ENCODE measurements around the gene C17orf113. TPM values are rescaled to one million over a fixed set of nuclear protein-coding genes. Genes with fewer than 3 reads are reported as not detected.

Gene C17orf113
- total RNA-seq, result 0.26 and 0.66 TPM in 2 replicates
- 0.02 and 0.07 TPM in 2 replicates for polyA plus RNA-seq
- polyA plus RNA-seq (2012), result 0.02 and 0.21 TPM in 2 replicates
- not detected in 2 replicates for polyA minus RNA-seq (ENCODE audit: low replicate concordance)

DNA sequence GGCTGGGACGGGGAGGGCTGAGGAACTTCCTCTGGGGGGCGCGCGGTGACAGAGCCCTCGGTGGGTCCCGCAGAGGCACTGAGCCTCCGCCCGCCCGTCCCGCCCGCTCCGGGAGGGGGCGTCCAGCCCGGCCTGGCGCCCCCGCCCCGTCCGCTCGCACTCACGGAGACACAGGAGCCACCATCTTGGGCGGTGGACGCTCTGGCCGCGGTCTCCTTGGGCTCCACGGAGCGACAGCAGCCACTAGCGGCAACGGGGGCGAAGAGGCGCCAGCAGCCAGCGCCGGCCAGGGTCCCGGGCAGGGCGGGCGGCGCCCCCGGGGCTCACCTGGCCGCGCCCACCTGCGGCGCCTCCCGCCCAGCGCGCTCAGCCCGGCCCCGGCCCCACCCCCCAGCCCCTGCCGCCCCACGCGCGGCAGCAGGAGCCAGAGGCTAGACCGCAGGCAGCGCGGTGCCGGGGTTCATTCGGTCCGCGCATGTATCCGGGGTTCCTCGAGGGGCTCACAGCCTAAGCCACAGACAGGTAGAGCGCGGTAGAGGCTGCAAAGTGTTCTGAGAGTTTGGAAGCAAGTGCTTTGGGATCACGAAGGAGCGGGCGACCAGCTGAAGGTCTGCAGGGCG lies at the start of gene C17orf113:
Gene C17orf113 (minus strand): TSS at position 209 of the 620 bp plus-strand sequence. CDS start 7,225 bp downstream, outside the sequence.
- Histone ChIP-seq H3K9ac (ENCODE audit: insufficient read depth, low read length) (peak within 1 kb of the TSS; percentile 49), H3K4me3 (replicated peaks in 1 of 4; ENCODE audit: control extremely low read depth in 1 of 4, insufficient read depth in 1 of 4, low read depth in 3 of 4, low read length in 4 of 4) (peak within 1 kb of the TSS; percentile 15 to 53 (median 38)), H3K27me3 (ENCODE audit: control insufficient read depth, insufficient read depth, low read length) (peaks cover 31% of the 10 kb centered on the region), H3K27ac (ENCODE audit: insufficient read depth, low read length) (no peak within 1 kb of the TSS), H3K36me3 (ENCODE audit: control insufficient read depth, insufficient read depth, low read length) (no peaks in the 10 kb centered on the region), H2AFZ (ENCODE audit: low read length) (peak within 1 kb of the TSS; percentile 21), H3K79me2 (ENCODE audit: control insufficient read depth, insufficient read depth, low read length) (no peaks in the 10 kb centered on the region), H4K20me1 (ENCODE audit: control insufficient read depth, extremely low read depth, insufficient read depth, low read length) (no peaks in the 10 kb centered on the region), H3K4me1 (ENCODE audit: control insufficient read depth, extremely low read depth, insufficient read depth, low read length) (no peaks in the 10 kb centered on the region), H3K9me3 (ENCODE audit: control insufficient read depth, insufficient read depth, low read depth, low read length) (no peaks in the 10 kb centered on the region), H3K4me2 (ENCODE audit: extremely low read depth, insufficient read depth, low read length) (peak within 1 kb of the TSS; percentile 64)
- no peak for TF ChIP-seq EZH2 (IDR thresholded peaks at IDR 0.05; ENCODE audit: low read length, missing control alignments)
- TF ChIP-seq, protein P1, sequence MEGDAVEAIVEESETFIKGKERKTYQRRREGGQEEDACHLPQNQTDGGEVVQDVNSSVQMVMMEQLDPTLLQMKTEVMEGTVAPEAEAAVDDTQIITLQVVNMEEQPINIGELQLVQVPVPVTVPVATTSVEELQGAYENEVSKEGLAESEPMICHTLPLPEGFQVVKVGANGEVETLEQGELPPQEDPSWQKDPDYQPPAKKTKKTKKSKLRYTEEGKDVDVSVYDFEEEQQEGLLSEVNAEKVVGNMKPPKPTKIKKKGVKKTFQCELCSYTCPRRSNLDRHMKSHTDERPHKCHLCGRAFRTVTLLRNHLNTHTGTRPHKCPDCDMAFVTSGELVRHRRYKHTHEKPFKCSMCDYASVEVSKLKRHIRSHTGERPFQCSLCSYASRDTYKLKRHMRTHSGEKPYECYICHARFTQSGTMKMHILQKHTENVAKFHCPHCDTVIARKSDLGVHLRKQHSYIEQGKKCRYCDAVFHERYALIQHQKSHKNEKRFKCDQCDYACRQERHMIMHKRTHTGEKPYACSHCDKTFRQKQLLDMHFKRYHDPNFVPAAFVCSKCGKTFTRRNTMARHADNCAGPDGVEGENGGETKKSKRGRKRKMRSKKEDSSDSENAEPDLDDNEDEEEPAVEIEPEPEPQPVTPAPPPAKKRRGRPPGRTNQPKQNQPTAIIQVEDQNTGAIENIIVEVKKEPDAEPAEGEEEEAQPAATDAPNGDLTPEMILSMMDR (conservative IDR thresholded peaks at IDR 0.05 in 1 of 2, IDR thresholded peaks at IDR 0.05 in 1 of 2; ENCODE audit: low read depth in 1 of 2, low read length in 2 of 2), result peak; percentile 12 to 27
- DNase-seq (ENCODE audit: low read depth in 2 of 2), result peak; percentile 13 to 22

DNA sequence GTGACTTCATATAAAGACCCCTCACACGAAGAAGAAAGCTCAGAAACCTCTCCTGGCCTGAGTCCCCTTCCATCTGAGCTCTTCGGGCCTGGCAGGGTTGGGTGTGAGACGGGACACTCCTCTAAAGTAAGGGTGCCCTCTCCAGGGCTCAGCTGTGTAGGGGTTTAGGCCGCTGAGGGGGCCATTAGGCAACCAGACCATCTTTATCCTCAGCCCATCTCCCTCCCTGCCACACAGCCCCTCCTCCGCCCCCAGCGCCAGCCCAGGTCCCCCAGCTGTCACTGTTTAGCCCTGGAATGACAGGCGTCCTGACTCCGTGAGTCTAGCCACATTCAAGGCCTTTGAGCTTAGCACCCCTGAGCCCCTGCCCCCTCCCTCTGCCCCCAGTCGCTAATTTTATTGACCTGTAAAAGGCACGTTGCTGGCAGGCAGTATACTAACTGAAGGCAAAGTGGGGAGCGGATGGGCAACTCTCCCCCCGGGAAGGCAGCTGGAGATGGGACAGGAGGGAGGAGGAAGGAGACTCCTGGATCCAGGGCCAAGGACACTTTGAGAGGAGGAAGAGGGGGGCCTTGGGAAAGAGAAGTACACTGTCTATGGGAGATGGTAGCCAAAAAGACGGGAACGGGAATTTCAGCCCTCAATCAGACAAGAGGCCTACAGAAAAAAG lies 48.5 kb upstream of the C17orf113 start:
- TF ChIP-seq, protein P1 (conservative IDR thresholded peaks at IDR 0.05 in 1 of 2, IDR thresholded peaks at IDR 0.05 in 1 of 2; ENCODE audit: low read depth in 1 of 2, low read length in 2 of 2), result no peak
- TF ChIP-seq EZH2 (IDR thresholded peaks at IDR 0.05; ENCODE audit: low read length, missing control alignments), result no peak
- Histone ChIP-seq H2AFZ (ENCODE audit: low read length) (no peak overlapping the region), H3K79me2 (ENCODE audit: control insufficient read depth, insufficient read depth, low read length) (no peaks in the 10 kb centered on the region)

More for the DNA sequence above, 48.5 kb upstream of the C17orf113 start:
- H3K9ac ChIP-seq (ENCODE audit: insufficient read depth, low read length), result no peak overlapping the region
- H3K36me3 ChIP-seq (ENCODE audit: control insufficient read depth, insufficient read depth, low read length), result no peaks in the 10 kb centered on the region
- no peak overlapping the region for H3K4me3 ChIP-seq (replicated peaks in 1 of 4; ENCODE audit: control extremely low read depth in 1 of 4, insufficient read depth in 1 of 4, low read depth in 3 of 4, low read length in 4 of 4)
- no peaks in the 10 kb centered on the region for H3K9me3 ChIP-seq (ENCODE audit: control insufficient read depth, insufficient read depth, low read depth, low read length)
- H3K4me1 ChIP-seq (ENCODE audit: control insufficient read depth, extremely low read depth, insufficient read depth, low read length), result no peaks in the 10 kb centered on the region
- H3K27ac ChIP-seq (ENCODE audit: insufficient read depth, low read length), result no peak overlapping the region
- DNase-seq (ENCODE audit: low read depth in 2 of 2), result no peak
- H3K4me2 ChIP-seq (ENCODE audit: extremely low read depth, insufficient read depth, low read length), result no peak overlapping the region
- H3K27me3 ChIP-seq (ENCODE audit: control insufficient read depth, insufficient read depth, low read length), result peaks cover 24% of the 10 kb centered on the region
- H4K20me1 ChIP-seq (ENCODE audit: control insufficient read depth, extremely low read depth, insufficient read depth, low read length), result no peaks in the 10 kb centered on the region
